ENCODE measurements around the gene TMEM258. TPM values are rescaled to one million over a fixed set of nuclear protein-coding genes. Genes with fewer than 3 reads are reported as not detected.

TMEM258 gene
- total RNA-seq, 3 donors from 2014 or later (not counting 1 experiment from before 2014, with no cell fraction given): 64.4 to 69.3 (median 66.1) TPM

GRCh38 chr11:61754534-61755482 is 37.6 kb downstream of the TMEM258 start:
- Mint-ChIP-seq H3K9me3 (no peaks in the 10 kb centered on the region), H3K27me3 (ENCODE audit: low read depth in 2 of 2) (peaks cover 8 to 18% of the 10 kb centered on the region in 2 donors), H3K27ac (peak overlapping the region; percentile 38 to 78), H3K4me3 (no peak overlapping the region), H3K36me3 (no peaks in the 10 kb centered on the region), H3K4me1 (peaks cover 9 to 27% of the 10 kb centered on the region in 2 donors)
- TF ChIP-seq CTCF (IDR thresholded peaks at IDR 0.05): no peak
- H3K27me3 ChIP-seq (ENCODE audit: control insufficient read depth, insufficient read depth, low read length): peaks cover 13% of the 10 kb centered on the region
- H3K36me3 ChIP-seq (ENCODE audit: control insufficient read depth, insufficient read depth, low read length): no peaks in the 10 kb centered on the region
- no peak overlapping the region for H3K27ac ChIP-seq (ENCODE audit: low read length)
- ATAC-seq (no peak), DNase-seq (no peak)
- H3K4me3 ChIP-seq (ENCODE audit: low read length): no peak overlapping the region
- H3K4me1 ChIP-seq (ENCODE audit: control insufficient read depth, insufficient read depth, low read length): peaks cover 25% of the 10 kb centered on the region
- 90% methylated on average over 31 of the region's 31 CpGs for WGBS (ENCODE audit: insufficient coverage)
- H3K9me3 ChIP-seq (ENCODE audit: control insufficient read depth, insufficient read depth, low read length): no peaks in the 10 kb centered on the region
- intact Hi-C loops (cut with micrococcal nuclease): no loop called here

GRCh38 chr11:61753672-61754071 is 38.7 kb downstream of the TMEM258 start:
- H3K27me3 Mint-ChIP-seq (ENCODE audit: low read depth in 2 of 2): peaks cover 8 to 25% of the 10 kb centered on the region in 2 donors
- peaks cover 13% of the 10 kb centered on the region for H3K27me3 ChIP-seq (ENCODE audit: control insufficient read depth, insufficient read depth, low read length)
- H3K27ac Mint-ChIP-seq: peak overlapping the region in 1 of 2 donors; percentile 78
- no peaks in the 10 kb centered on the region for H3K36me3 ChIP-seq (ENCODE audit: control insufficient read depth, insufficient read depth, low read length)
- no peaks in the 10 kb centered on the region for H3K9me3 ChIP-seq (ENCODE audit: control insufficient read depth, insufficient read depth, low read length)
- no peak overlapping the region for H3K4me3 ChIP-seq (ENCODE audit: low read length)
- no peak overlapping the region for H3K27ac ChIP-seq (ENCODE audit: low read length)
- H3K4me3 Mint-ChIP-seq: peak overlapping the region; percentile 85
- intact Hi-C loops (cut with micrococcal nuclease): no loop called here
- ATAC-seq: no peak
- H3K4me1 Mint-ChIP-seq: peaks cover 9 to 27% of the 10 kb centered on the region in 2 donors
- no peak for TF ChIP-seq CTCF (IDR thresholded peaks at IDR 0.05)
- H3K36me3 Mint-ChIP-seq: no peaks in the 10 kb centered on the region
- H3K9me3 Mint-ChIP-seq: no peaks in the 10 kb centered on the region
- peaks cover 25% of the 10 kb centered on the region for H3K4me1 ChIP-seq (ENCODE audit: control insufficient read depth, insufficient read depth, low read length)
- DNase-seq: no peak
- WGBS (ENCODE audit: insufficient coverage): 97% methylated on average over 3 of the region's 5 CpGs

GRCh38 chr11:61752925-61753521 is 39.4 kb downstream of the TMEM258 start:
- ATAC-seq: no peak
- peak overlapping the region; percentile 85 for H3K4me3 Mint-ChIP-seq

More at GRCh38 chr11:61752925-61753521, 39.4 kb downstream of the TMEM258 start:
- no peak for TF ChIP-seq CTCF (IDR thresholded peaks at IDR 0.05)
- 48% methylated on average over 17 of the region's 17 CpGs for WGBS (ENCODE audit: insufficient coverage)
- DNase-seq: no peak
- H3K9me3 ChIP-seq (ENCODE audit: control insufficient read depth, insufficient read depth, low read length): no peaks in the 10 kb centered on the region
- H3K4me3 ChIP-seq (ENCODE audit: low read length): peak overlapping the region; percentile 23
- H3K4me1 ChIP-seq (ENCODE audit: control insufficient read depth, insufficient read depth, low read length): peaks cover 25% of the 10 kb centered on the region
- no peaks in the 10 kb centered on the region for H3K36me3 ChIP-seq (ENCODE audit: control insufficient read depth, insufficient read depth, low read length)
- H3K36me3 Mint-ChIP-seq: no peaks in the 10 kb centered on the region
- peaks cover 13% of the 10 kb centered on the region for H3K27me3 ChIP-seq (ENCODE audit: control insufficient read depth, insufficient read depth, low read length)
- H3K9me3 Mint-ChIP-seq: no peaks in the 10 kb centered on the region
- H3K27ac Mint-ChIP-seq: peak overlapping the region; percentile 64 to 78
- intact Hi-C loops (cut with micrococcal nuclease): no loop called here
- H3K27ac ChIP-seq (ENCODE audit: low read length): no peak overlapping the region
- H3K4me1 Mint-ChIP-seq: peaks cover 9 to 27% of the 10 kb centered on the region in 2 donors
- H3K27me3 Mint-ChIP-seq (ENCODE audit: low read depth in 2 of 2): peaks cover 8 to 25% of the 10 kb centered on the region in 2 donors
